GM18870 (cell line): ENCODE measurements around the gene DCXR.

Experiments
- ATAC-seq: cut with Tn5 transposase; IDR thresholded peaks from one replicate; pipeline ENCODE4 v1.9.1; 2021; ENCODE audit warnings: moderate library complexity; ENCODE audit not compliant: unreplicated experiment

DCXR gene

GRCh38 chr17:82037092-82037888, at the start of gene DCXR:
TSS of gene DCXR (minus strand) at chr17:82037697. CDS start at chr17:82037682, 15 bp downstream.
- peak; percentile 81 for ATAC-seq

DNA sequence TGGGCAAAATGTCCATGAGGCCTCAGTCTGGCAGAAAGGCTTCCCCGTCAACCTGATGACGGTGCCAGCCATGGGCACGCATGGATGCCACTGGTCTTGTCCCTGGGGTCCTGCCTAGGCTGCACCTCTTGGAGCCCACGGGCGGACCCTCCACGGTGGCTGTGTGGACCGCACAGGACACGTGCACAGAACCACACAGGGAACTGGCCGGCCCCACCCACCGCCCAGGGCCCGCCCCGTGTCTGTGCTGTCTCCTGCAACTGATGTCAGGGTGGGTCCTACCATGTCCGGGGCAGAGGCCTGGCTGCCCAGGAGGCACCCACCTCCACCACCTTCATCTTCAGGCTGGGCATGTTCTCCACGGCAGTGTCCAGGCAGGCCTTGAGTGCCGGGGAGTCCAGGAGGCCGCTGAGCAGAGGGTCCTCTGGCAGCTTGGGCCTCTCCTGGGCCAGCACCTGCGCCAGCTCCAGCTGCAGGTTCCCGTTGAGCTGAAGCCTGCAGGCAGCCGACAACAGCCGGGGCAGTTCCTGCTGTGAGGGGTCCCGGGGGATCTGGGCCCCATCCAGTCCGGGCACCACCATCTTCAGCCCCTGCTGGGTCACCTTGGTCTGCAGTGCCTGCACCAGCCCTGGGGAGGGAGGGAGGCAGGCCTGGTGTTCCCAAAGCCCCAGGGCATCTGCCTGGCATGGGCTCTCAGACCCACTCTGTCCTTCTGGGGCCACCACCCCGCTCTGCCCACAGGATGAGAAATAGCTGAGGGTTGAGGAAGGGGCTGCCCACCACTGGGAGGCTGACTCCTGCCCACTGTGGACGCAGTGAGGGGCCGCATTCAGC, 48.7 kb upstream of the DCXR start:
- ATAC-seq: no peak

- ATAC-seq: no peak
These were observed 47.7 kb upstream of the DCXR start for GRCh38 chr17:82085031-82085861.

DNA sequence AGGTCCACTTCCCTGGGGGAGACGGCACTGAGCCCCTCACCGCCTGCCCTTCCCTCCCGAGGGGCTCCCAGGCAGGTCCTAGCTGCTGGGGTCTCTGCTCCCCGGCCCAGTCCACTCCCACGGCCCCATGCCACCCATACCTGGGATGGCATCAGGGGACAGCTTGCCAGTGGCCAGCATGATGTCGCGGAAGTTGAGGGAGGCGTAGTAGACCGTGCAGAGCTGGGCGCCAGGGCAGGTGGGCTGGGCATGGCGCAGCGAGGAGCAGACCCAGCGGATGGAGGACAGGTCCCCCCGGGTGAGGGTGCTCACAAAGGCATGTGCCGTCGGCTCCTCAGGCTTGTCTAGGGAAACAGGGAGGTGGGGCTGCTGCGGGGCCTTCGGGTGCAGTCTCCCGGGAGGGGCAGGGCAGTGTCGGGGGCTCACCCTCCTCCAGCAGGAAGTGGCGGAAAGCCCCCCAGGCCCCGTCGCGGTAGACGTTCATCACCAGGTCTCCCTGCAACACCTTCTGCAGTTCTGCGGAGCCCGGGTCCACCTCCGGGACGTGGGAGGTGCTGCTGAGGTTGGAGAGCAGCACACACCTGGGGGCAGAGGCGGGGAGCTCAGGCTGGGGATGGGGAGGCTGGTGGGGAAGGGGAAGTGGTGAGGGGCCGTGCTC, 47.0 kb upstream of the DCXR start:
- no peak for ATAC-seq

DNA sequence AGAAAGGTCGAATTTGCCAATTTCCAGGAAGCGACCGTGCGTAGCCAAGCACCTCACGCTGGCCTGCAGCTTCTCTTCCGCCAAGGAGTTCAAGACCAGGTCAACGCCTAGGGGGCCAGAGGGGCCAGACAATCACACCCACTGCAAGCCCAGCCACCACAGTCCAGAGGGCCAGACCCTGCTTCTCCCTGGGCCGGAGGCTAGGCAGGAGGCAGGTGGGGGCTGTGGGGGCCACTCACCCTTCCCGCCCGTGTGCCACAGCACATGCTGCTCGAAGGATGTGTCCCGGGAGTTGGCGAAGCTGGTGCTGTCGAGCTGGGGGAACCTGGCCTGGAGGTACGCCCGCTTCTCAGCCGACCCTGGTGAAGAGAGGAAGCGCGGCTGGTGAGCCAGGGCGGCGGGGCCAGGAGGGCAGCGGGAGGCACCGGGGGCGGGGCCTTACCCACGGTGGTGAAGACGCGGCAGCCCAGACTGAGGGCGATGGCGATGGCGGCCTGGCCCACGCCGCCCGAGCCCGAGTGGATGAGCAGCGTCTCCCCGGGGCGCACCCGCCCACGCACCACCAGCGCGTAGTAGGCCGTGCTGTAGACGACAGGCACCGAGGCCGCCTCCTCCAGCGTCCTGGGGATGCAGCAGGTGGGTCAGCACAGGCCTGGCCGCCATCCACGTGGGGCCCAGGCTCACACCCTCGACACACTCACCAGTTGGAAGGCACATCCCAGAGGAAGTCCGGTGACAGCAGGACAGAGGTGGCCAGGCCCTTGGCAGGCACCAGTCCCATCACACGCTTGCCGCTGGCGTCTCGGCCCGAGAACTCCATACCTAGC, 46.2 kb upstream of the DCXR start:
- ATAC-seq: no peak

DNA sequence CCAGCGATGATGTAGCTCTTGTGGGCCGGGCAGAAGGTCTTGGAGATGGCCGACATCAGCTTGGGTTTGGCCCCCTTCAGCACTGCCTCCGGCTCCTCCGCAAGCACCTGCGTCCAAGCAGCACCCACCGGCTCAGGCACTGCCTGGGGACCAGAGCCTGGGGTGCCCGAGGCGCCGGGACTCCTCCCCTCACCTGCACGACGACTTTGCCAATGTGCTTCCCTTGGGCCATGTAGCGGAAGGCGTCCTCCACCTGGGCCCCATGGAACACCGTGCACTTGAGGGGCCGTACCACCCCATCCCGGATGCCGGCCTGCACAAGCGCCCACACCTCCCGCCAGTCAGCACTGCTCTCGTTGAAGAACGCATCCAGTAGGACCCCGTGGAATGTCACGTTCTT, 45.5 kb upstream of the DCXR start:
- no peak for ATAC-seq

GRCh38 chr17:82082456-82082855, 45.0 kb upstream of the DCXR start:
- ATAC-seq: no peak

DNA sequence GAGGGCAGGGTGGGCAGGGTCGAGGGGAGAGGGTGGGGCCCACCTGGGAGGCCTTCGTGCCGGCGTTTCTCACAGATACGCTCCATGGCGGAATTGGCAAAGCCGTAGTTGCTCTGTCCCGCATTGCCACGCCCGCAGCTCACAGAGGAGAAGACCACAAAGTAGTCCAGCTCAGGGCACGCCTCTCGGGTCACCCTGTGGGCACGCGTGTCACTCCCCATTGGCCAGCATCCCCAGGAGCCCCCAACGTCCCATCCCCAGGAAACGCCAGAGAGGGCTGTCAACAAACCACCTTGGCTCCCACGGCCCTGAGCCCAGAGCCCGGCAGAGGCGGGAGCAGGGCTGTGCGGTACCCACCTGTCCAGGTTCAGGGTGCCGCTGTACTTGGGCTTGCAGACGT, 44.5 kb upstream of the DCXR start:
- no peak for ATAC-seq

GRCh38 chr17:82081546-82081945, 44.0 kb upstream of the DCXR start:
- no peak for ATAC-seq

DNA sequence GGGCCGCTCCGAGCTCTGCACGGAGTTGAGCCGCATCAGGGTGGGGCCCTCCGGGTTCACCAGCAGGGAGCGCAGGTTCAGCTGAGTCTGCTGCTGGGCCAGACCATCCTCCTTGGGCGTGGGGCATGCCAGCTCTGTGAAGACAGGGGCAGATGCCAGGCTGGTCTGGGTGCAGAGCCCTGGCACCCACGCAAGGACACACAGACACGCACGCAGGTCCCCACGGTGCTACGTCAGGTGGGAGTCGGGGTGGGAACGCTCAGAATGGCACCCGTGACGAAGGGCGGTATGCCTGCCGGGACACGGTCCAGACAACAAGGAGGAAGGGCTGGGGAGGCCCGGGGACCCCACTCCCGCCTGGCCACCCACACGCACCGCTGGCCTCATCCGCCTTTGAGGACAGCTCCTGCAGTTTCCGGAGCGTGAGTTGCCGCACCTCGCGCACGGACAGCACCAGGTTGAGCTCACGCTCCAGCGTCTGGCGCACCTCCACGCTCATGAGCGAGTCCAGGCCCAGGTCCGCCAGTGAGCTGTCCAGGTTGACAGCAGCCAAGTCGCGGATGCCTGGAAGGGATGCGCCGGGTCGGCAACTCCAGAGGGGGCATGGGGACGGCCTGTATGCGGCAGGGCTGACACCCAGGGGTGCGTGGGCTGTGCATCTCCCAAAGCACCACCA, 43.4 kb upstream of the DCXR start:
- no peak for ATAC-seq

GRCh38 chr17:82080048-82080788, 42.7 kb upstream of the DCXR start:
- no peak for ATAC-seq

DNA sequence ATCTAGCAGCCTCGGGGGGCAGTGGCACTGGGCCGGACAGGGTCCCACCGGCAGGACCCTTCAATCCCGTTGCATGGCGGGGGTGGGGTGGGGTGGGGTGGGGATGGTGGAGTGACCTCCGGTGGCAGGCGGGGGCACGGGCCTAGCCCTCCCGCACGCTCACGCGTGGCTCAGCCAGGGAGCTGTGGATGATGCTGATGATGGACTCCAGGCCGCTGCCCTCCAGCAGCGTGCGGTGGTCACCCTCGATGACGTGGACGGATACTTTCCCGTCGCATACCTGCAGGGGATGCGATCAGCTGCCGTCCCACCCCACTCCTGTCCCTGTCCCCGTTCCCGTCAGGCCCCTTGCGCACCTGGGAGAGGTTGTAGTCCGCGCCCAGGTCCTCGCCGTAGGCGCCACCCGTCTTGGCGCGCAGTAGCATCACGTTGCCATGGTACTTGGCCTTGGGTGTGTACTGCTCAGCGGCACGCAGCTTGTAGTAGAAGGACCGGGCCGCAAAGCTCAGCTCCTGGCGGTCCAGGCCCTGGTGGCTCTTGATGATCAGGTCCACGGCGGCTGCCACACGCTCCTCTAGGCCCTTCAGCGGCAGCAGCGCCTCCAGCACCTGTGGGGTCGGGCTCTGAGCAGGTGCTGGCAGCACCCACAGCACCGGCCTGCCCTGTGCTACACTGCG, 41.6 kb upstream of the DCXR start:
- no peak for ATAC-seq

- ATAC-seq: no peak
These were observed 40.9 kb upstream of the DCXR start for GRCh38 chr17:82078433-82078832.

DNA sequence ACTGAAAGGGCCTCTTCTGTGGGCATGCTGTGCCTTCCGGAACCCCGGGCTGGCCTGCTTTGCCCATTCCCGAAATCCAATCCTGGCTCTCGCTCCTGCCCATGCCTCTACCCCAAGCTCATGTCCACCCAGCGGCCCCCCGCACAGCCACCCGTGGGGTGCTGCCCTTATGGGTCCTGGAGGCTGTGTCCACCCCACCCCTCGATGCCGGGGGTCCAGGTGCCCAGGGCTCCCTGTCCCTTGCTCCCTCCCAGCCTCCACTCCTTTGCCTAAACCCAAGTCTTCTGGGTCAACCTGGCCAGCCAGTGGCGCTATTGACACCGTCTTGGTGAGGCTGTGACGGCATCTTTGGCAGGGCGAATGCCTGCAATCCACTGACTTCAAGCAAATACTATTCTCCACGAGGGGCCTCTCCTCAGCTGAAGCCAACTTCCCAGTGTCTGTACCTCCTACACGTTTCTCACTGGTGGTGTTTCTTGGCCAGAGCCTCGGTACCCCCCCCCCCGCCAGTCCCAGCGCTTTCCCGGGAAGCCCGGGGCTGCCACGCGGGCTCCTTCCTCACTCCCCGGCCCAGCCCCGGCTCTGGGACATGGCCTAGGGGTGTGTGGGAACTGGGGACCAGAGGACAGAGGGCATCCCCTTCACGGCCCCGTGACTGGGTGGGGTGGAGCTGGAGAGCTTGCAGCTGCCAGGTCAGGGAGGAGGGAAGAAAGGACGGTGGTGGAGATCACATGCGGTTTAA, 40.3 kb upstream of the DCXR start:
- ATAC-seq: no peak

DNA sequence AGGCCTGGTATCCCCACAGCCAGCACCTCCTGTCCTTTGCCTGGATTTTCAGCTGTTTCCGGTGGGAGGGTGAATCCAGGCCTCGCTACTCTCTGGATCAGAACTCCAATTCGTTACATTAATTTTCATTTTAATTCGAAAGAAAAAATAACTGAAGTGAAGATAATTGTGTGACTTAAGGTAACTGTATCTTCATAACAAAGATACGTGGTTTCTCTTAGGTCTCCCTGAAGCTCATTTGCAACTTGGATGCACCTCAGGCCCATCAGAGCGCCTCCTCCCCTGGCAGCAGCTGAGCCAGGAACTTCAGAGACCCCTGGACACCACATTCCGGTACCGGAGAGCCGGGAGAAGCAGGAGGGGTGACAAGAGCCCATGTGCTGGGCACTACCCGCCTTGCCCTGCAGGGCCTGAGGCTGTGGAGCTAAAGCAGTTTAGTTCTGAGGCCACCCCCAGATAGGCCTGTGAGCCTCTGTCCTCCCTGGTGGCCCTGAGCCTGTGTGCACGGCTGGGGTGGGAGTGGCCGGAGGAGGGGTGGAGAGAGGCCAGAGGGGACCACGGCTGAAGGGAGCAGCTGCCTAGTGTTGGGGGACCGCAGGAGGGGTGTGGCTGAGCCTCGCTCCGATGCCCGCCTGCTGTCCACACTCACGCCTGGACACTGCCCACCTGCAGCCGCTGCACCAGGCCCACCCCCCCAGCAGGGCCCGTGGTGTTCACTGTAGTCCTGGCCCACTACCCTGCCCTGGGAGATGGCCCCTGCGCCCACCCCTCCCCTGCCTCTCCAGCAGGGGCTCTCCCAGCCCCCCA, 39.5 kb upstream of the DCXR start:
- ATAC-seq: no peak

GRCh38 chr17:82076018-82076784, 38.7 kb upstream of the DCXR start:
- ATAC-seq: no peak
